HG02970 (cell line): ENCODE measurements around the gene GLIS2.
"Not testable (repeated sequence)": the region's sequence is repeated elsewhere in the genome, so short reads cannot be mapped to it uniquely, and the experiment has no call there.

Experiments
- ATAC-seq: cut with Tn5 transposase; IDR thresholded peaks from one replicate; pipeline ENCODE4 v1.9.1; 2021; ENCODE audit warnings: mild to moderate bottlenecking, moderate library complexity, moderate number of reproducible peaks; ENCODE audit not compliant: unreplicated experiment, low FRiP score

The GLIS2 gene

GRCh38 chr16:4332623-4333307 is 16.9 kb downstream of the GLIS2 start:
- ATAC-seq = no peak

- no peak for ATAC-seq
Measured at GRCh38 chr16:4333308-4333638, 17.4 kb downstream of the GLIS2 start.

- ATAC-seq = not testable (repeated sequence)
Measured at GRCh38 chr16:4333714-4334113, 17.8 kb downstream of the GLIS2 start.

- no peak for ATAC-seq
Measured at GRCh38 chr16:4334724-4335495, 19.0 kb downstream of the GLIS2 start.

- ATAC-seq = no peak
Measured at GRCh38 chr16:4336701-4337539, 21.1 kb downstream of the GLIS2 start.

- ATAC-seq = no peak
Measured at GRCh38 chr16:4337540-4338088, 21.7 kb downstream of the GLIS2 start.

- no peak for ATAC-seq
Measured at GRCh38 chr16:4338125-4338582, 22.3 kb downstream of the GLIS2 start.

- ATAC-seq = no peak
Measured at GRCh38 chr16:4338712-4339299, 22.9 kb downstream of the GLIS2 start.

- no peak for ATAC-seq
Measured at GRCh38 chr16:4339455-4339854, 23.6 kb downstream of the GLIS2 start.

GRCh38 chr16:4339909-4340308 is 24.0 kb downstream of the GLIS2 start:
- ATAC-seq = no peak

- no peak for ATAC-seq
Measured at GRCh38 chr16:4340443-4340842, 24.6 kb downstream of the GLIS2 start.

- no peak for ATAC-seq
Measured at GRCh38 chr16:4341250-4341649, 25.4 kb downstream of the GLIS2 start.

GRCh38 chr16:4342866-4343744 is 27.2 kb downstream of the GLIS2 start:
- no peak for ATAC-seq

GRCh38 chr16:4344300-4344982 is 28.6 kb downstream of the GLIS2 start:
- not testable (repeated sequence) for ATAC-seq

- ATAC-seq = no peak
Measured at GRCh38 chr16:4344983-4345835, 29.3 kb downstream of the GLIS2 start.

- ATAC-seq = no peak
Measured at GRCh38 chr16:4345836-4346781, 30.2 kb downstream of the GLIS2 start.

- no peak for ATAC-seq
Measured at GRCh38 chr16:4347010-4347409, 31.1 kb downstream of the GLIS2 start.
